ENCODE results near the gene PXYLP1.

The PXYLP1 gene

GRCh38 chr3:141343865-141344271 lies 112.2 kb downstream of the PXYLP1 start:
- no peaks in the 10 kb centered on the region for H3F3A ChIP-seq (ENCODE audit: control insufficient read depth, insufficient read depth)

More at GRCh38 chr3:141343865-141344271, 112.2 kb downstream of the PXYLP1 start:
- Histone ChIP-seq H3K4me2 (ENCODE audit: low read length) (no peak overlapping the region), H3K9me2 (replicated peaks; ENCODE audit: control insufficient read depth, low read length) (no peaks in the 10 kb centered on the region), H3K27ac (ENCODE audit: low read depth, low read length) (no peak overlapping the region), H3K36me3 (ENCODE audit: control insufficient read depth, low read length) (no peaks in the 10 kb centered on the region), H4K20me1 (ENCODE audit: control insufficient read depth, insufficient read depth, low read depth, low read length) (no peaks in the 10 kb centered on the region), H3K9me3 (ENCODE audit: control insufficient read depth, insufficient read depth, low read length) (no peaks in the 10 kb centered on the region), H3K27me3 (ENCODE audit: control insufficient read depth, low read length) (no peaks in the 10 kb centered on the region), H3K4me3 (ENCODE audit: low read length) (no peak overlapping the region), H3K4me1 (ENCODE audit: control insufficient read depth, low read length) (no peaks in the 10 kb centered on the region), H3K79me2 (ENCODE audit: control insufficient read depth, low read length) (no peaks in the 10 kb centered on the region)
- TF ChIP-seq CTCF (IDR thresholded peaks at IDR 0.05; ENCODE audit: low read depth, low read length, poor library complexity, severe bottlenecking), result no peak
- TF ChIP-seq EZH2phosphoT487 (IDR thresholded peaks at IDR 0.05; ENCODE audit: borderline replicate concordance, low read length), result no peak
